GM18520 (cell line): ENCODE measurements around the gene ADAMTSL5.

Source experiments
- ATAC-seq: cut with Tn5 transposase; IDR thresholded peaks from one replicate; pipeline ENCODE4 v1.9.1; 2021; ENCODE audit not compliant: unreplicated experiment

Gene ADAMTSL5

GRCh38 chr19:1496714-1497577 lies 15.9 kb downstream of the ADAMTSL5 start:
- no peak for ATAC-seq

DNA sequence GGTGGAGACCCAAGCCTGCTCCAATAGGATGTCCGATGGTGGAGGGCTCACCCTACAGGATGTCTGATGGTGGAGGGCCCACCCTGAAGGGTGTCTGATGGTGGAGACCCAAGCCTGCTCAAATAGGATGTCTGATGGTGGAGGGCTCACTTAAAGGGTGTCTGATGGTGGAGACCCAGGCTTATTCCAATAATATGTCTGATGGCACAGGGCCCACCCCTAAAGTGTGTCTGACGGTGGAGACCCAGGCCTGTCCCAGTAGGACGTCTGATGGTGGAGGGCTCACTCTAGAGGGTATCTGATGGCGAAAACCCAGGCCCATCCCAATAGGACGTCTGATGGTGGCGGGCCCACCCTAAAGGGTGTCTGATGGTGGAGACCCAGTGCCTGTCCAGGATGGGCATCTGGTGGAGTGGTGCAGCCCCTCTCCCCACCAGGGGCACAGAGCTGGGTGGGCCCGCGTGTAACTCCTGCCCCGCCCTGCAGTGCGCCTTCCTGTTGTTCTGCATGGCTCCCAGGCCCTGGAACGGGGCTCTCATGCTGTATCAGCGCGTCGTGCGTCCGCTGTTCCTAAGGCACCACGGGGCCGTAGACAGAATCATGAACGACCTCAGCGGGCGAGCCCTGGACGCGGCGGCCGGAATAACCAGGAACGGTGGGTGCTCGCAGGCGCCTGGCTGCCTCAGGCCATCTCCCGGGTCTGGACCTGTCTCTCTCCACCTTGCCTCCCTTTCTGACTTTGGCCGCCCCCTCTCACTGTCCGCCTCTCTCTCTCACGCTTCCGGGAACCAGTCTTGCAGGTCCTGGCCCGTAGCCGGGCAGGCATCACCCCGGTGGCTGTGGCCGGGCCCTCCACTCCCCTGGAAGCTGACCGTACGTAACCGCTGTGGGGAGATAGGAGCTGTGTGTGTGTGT lies 16.8 kb downstream of the ADAMTSL5 start:
- no peak for ATAC-seq

GRCh38 chr19:1495051-1495798 lies 17.6 kb downstream of the ADAMTSL5 start:
- ATAC-seq = no peak

DNA sequence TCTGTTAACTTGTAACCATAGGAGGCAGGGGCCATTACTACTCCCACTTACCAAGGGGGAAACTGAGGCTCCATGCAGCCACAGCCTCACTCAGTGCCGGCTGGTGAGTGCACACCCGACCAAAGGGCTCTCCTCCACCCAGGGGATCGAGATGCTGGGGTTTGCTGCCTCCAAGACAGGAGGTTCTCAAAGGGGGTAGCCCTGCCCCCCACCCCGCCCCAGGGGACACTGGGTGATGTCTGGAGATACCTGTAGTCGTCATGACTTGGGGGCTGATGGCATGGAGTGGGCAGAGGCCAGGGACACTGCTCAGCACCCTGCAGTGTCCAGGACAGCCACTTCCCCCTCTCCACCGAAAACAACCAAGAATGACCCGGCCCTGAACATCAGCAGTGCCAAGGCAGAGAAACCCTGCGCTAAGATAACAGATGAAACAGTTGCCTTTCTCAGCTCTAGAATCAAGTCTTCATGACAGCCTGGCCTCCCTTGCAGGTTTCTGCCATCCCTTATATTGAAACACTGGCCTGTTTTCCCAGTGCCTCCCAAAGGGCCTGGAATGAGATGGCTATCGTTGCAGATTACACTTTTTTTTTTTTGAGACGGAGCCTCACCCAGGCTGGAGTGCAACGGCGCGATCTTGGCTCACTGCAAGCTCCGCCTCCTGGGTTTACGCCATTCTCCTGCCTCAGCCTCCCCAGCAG lies 18.6 kb downstream of the ADAMTSL5 start:
- no peak for ATAC-seq

- no peak for ATAC-seq
Observed at GRCh38 chr19:1492474-1493006, 20.3 kb downstream of the ADAMTSL5 start.

GRCh38 chr19:1491849-1492170 lies 21.0 kb downstream of the ADAMTSL5 start:
- no peak for ATAC-seq

- no peak for ATAC-seq
Observed at GRCh38 chr19:1491114-1491848, 21.5 kb downstream of the ADAMTSL5 start, which contains the start of gene REEP6. TSS of gene REEP6 (plus strand) at chr19:1491181. CDS start at chr19:1491270, 89 bp downstream.

DNA sequence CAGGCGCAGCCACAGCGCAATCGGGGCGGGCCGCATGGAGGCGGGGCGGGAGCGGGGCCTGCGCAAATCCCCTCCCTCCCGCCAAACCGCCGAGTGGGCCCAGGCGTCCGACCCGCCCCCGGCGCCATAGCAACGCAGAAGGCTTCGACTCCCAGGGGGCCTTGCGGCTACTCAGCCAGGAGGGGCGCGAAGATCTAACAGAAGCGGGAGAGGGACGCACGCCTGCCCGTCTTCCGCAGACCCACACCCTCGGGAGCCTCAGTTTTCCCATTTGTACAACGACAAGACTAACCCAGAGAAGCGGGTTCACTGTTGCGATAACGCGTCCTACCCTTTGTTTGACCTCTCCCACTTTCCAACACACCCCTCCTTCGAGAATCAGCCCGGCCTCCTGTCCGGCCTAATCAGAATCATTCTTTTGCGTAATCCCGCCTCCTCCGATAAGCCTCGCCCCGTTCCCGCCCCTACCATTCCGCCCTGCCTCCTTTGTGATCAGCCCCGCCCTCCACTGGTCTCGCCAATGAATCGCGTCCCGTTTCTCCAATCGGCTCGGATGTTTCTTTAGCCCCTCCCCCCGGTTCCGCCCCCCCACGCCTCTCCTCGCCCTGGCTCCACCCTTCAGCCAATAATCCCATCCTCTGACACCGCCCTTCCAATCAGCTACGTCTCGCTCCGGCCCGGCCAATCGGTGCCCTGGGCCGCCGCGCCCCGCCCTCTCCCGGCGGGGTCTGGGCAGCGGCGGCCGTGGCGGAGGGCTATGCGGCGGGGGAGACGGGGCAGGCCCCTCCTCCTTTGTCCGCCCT lies 22.3 kb downstream of the ADAMTSL5 start, which contains the start of gene PCSK4:
Gene PCSK4, minus strand, starts transcription at position 40 of the 803 bp plus-strand sequence. Its CDS starts 4 bp downstream, at position 36.
- peak; percentile 93 for ATAC-seq

DNA sequence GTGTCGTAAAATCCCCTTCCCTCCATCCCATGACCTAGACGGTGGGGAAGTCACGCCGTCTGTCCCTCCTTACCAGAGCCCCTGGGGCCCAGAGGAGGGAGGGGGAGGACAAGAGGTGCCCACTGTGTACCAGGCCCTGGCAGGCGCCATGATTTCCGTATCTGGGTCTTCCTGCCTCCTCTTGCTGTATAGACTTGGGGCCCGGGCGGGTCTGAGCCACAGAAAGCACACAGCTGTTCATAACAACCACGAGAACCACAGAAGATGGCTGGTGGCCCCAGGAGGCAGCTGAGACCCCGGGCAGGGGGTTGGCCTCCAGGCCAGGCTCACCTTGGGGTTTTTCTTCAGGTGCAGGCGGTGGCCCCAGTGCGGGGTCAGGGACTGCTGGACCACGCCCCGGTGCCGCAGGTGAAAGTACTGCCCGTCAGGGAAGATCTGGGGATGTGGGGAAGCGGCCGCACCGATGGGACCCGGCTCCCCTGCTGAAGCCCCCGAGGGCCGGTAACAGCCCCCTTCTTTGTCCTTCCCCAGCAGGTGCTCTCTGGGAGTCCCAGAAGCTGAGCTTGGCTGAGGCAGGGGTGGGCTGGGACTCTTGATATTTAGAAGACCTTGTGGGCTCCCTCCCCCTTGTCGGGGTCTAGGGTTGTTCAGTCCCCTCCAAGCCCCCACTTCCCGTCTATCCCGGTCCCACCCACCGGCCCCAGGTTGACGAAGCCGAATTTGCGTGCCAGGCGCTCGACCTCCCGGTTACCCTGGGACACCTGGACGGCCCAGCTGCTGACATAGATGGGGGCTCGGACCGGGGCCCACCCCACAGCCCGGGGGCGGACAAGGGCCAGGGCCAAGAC lies 23.1 kb downstream of the ADAMTSL5 start:
- ATAC-seq = no peak

DNA sequence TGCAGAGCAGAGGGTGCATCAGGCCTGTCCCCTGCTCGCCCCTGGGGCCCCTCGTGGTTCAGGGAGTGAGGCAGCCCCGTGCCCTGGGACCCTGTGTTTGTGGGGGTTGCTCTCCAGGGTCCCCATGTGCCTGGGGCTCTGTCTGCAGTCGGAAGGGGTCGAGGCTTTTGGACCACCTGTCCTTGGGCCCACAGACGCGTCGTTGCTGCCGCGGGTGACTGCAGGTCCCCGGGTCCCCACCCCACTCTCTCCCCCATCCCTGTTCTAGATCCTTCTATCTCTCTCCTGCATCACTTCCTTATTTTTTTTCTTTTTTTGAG lies 24.6 kb downstream of the ADAMTSL5 start:
- ATAC-seq = no peak

DNA sequence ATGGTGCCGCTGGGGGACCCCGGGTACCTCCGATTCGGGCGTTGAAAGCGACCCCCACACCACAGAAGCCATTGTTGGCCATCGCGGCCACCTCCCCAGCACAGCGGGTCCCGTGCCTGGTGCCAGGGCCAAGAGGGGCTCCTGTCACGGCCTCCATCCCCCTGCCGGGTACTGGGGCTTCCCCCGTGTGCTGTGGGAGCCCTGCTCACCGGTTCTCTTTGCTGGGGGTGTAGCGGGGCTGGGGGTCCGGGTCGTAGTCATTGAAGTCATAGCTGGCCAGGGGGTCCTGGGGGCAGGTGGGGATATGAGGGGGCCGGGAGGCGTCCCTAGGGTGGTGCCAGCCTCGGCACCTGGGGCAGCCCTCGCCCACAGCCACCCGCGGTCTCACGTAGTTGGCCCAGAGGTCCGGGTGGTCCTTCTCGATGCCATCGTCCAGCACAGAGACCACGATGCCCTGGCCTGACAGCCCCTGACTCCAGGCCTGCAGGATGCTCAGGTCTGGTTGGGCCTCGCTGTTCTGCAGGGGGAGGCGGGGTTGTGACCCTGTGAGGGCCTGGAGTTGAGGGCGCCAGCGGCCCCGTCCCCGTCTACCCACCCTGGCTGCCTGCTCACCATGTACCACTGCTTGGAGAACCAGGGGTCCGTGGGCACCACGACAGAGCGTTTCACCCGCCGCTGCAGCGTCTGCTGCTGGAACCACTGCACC lies 25.1 kb downstream of the ADAMTSL5 start:
- ATAC-seq = no peak

DNA sequence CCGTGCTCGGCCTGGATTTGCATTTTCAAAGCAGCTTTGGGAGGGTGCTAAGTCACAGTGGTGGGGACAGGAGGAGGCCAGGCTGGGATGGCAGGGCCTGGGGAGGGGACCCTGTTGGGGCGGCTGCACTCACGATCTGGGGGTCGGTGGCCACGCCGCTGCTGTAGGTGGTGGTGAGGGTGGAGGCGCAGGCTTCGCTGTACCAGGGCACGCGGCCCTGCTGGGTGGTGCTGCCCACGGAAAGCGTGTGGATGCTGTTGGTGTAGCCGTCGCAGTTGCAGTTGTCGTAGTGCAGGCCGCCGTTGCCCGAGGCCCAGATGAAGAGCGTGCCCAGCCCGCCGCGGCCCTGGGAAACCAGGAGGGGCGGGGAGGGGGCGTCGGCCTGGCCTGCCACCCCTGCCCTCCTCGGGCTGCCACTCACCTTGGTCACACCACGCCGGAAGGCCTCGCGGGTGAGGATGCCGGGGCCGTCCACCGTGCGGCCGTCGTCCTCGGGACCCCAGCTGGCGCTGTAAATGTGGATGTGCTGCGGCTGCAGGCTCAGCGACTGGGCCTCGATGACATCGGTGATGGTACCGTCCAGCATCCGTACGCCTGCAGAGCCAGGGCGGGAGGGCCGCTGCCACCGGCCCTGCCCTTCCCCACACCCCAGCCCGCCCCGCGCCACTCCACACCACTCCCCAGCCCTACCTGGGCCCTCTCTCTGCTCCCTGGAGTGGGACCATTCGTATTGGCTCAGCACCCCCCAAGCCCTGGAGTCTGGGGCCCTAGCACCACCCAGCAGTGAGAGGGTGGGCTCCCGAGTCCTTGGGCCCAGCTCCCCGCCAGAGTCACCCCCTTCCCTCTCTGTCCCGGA lies 25.9 kb downstream of the ADAMTSL5 start:
- ATAC-seq = no peak

DNA sequence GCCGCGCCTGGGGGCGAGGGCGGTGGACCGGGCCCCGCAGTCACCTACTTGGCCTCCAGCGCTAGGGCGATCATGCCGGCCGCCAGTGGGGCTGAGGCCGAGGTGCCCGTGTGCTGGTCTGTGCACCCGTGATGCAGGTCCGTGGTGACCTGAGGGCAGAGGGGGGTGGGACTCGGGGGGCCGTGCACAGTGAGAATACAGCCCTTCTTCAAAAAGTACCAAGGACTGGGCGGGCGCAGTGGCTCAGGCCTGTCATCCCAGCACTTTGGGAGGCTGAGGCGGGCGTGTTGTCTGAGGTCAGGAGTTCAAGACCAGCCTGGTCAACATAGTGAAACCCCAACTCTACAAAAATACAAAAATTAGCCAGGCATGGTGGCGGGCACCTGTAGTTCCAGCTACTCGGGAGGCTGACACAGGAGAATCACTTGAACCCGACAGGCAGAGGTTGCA lies 28.8 kb downstream of the ADAMTSL5 start:
- ATAC-seq = no peak

DNA sequence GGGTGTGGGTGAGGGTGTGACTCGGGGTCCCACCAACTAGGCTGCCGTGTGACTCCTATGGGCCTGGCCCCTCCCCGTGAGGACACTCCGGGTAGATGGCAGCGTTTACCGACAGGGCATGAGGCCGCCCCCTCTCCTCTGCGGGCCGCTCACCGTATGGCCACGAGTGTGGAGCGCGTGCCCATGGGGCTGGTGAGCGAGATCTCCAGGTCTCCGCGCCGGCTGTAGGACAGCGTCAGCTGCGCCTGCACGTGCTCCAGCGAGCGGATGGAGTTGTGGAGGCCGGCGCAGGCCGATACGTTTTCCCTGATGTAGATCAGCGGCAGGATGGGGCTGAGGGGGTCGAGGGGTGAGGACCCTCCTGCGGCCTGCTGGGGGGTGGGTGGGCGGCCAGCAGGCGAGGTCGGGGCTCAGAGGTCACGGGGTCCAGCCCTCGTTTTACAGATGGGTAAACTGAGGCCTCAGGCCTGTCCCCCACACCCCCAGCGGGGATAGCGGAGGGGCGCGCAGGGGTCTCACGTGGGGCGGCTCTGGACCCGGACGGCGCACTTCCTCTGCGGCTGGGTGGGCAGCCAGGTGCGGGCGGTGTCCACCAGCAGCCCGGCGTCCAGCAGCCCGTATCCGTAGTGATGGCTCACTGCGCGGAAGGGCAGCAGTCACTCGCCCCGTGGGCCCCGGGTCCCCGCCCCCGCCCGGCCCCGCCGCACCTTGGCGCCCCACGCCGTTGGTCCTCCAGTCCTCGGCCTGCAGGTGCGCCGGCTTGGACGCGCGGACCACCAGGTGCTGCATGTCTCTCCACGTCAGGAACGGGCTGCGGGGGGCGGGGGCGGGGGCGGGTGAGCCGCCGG lies 29.5 kb downstream of the ADAMTSL5 start:
- ATAC-seq = no peak

- no peak for ATAC-seq
Observed at GRCh38 chr19:1482361-1483130, 30.3 kb downstream of the ADAMTSL5 start.
